Natural killer cell treated with Interleukin-12 subunit alpha and Interleukin-12 subunit beta and Interleukin-15 and Interleukin-18, amount 100 ng/mL, for 72 hours (primary cell): ENCODE measurements around the gene NAE1. TPM values are rescaled to one million over a fixed set of nuclear protein-coding genes. Genes with fewer than 3 reads are reported as not detected.
A peak's percentile ranks its signal among the peaks of the same experiment; 100 is the strongest.

Source experiments
- ATAC-seq, 2 donors: fragments of 150-1000 bp; cut with Tn5 transposase in 1 of 2; sonication (Bioruptor Pico), chemical (Tn5 transposase) in 1 of 2; 2 replicates each; pipeline ENCODE4 v1.10.0; 2021
- DNase-seq: peaks from one replicate; pipeline ENCODE4 v3.0.0; 2022; ENCODE audit warnings: low spot score
- H3K27ac Mint-ChIP-seq, 2 donors: 1 replicate in 1 of 2; 2 replicates in 1 of 2; pipeline ENCODE4 v1.8.0; 2022; ENCODE audit warnings: mixed read lengths in 2 of 2, mild to moderate bottlenecking in 1 of 2, moderate library complexity in 1 of 2
- H3K27me3 Mint-ChIP-seq, 2 donors: 1 replicate in 1 of 2; 2 replicates in 1 of 2; pipeline ENCODE4 v1.8.0; 2022; ENCODE audit warnings: mixed read lengths in 2 of 2
- H3K36me3 Mint-ChIP-seq: one replicate; pipeline ENCODE4 v1.8.0; 2022; ENCODE audit warnings: mixed read lengths
- H3K4me1 Mint-ChIP-seq, 2 donors: 1 replicate in 1 of 2; 2 replicates in 1 of 2; pipeline ENCODE4 v1.8.0; 2022; ENCODE audit warnings: low read depth in 2 of 2, mixed read lengths in 2 of 2, mild to moderate bottlenecking in 1 of 2
- H3K4me3 Mint-ChIP-seq: one replicate; pipeline ENCODE4 v1.8.0; 2022; ENCODE audit warnings: mixed read lengths
- H3K9me3 Mint-ChIP-seq: 2 replicates; pipeline ENCODE4 v1.8.0; 2022; ENCODE audit warnings: mixed read lengths
- total RNA-seq, 2 donors: library from RNA; stranded (reverse); gene quantifications; one replicate each; pipeline ENCODE4 v1.2.3, GENCODE V29; 2022

NAE1 gene
- total RNA-seq, 2 donors from 2014 or later = 69.4 to 98.3 TPM

DNA sequence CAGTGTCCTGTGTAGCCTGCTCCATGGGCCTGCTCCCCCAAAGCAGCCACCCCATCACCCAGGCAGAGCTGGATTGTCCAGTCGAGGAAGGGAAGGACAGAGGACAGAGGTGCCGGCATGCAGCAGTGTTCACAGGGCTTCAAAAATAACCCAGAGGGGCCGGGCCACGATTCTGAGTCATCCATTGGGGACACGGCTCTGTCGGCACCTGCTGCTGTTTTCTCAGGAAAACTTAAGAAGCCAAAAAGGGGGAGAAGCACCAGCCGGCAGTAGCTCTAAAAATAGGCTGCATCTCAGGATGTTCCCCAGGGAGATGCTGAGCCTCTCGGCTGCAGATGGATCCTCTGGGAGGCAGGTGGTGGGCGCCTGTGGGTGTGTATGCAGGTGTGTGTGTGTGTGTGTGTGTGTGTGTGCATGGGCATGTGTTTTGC is 15.0 kb upstream of the NAE1 start:
- H3K4me1 Mint-ChIP-seq = peaks cover 4 to 6% of the 10 kb centered on the region in 2 donors
- H3K27ac Mint-ChIP-seq = no peak overlapping the region

GRCh38 chr16:66845080-66845410 is 14.3 kb upstream of the NAE1 start:
- Mint-ChIP-seq H3K27me3 (peaks cover 23 to 28% of the 10 kb centered on the region in 2 donors), H3K4me3 (no peak overlapping the region), H3K9me3 (no peaks in the 10 kb centered on the region), H3K36me3 (no peaks in the 10 kb centered on the region), H3K27ac (no peak overlapping the region), H3K4me1 (peaks cover 4 to 6% of the 10 kb centered on the region in 2 donors)
- DNase-seq (no peak), ATAC-seq (no peak)

More for the DNA sequence above, 15.0 kb upstream of the NAE1 start:
- H3K9me3 Mint-ChIP-seq = no peaks in the 10 kb centered on the region
- no peak for DNase-seq
- H3K36me3 Mint-ChIP-seq = no peaks in the 10 kb centered on the region
- H3K4me3 Mint-ChIP-seq = no peak overlapping the region
- ATAC-seq = no peak
- H3K27me3 Mint-ChIP-seq = peaks cover 23 to 28% of the 10 kb centered on the region in 2 donors

DNA sequence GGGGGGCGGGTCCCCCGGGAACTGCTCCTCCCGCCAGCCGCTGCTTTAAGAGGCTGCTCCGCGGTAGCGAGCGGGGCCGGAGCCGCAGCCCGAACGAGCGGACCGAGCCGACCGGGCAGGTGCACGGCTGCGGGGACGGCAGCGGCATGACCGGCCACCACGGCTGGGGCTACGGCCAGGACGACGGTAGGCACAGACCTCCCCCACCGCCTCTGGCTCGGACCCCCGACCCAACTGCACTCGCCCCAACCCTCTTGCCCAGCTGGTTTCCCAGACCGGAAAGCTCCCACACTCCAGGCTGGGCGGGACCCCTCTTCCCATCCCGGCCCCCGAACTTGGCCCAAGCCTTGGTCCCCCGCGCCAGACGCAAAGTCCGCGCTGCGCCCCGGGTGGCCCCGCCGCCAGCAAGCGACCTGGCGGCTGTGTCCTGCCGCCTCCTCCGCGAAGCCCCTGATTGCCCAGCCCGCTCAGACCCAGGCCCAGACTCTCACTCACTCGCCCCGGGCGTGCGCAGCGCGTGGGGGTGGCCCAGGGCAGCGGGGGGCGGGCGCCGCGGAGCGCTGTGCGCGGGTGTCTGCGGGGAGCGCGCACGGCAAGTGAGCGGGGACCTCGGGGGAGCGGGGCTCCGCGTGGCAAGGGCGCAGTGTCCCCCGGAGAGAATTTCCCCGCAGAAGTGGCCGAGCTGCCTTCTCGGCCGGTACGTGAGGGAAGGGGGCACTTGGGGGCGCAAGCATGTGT is 13.7 kb upstream of the NAE1 start, which contains the start of gene CA7:
Gene CA7, plus strand, starts transcription at position 73 of the 738 bp plus-strand sequence. Its CDS starts 74 bp downstream, at position 147.
- ATAC-seq (peak in 1 of 2 donors; percentile 25), DNase-seq (no peak)
- peaks cover 23 to 28% of the 10 kb centered on the region in 2 donors for H3K27me3 Mint-ChIP-seq
- H3K36me3 Mint-ChIP-seq = no peaks in the 10 kb centered on the region
- no peak within 1 kb of the TSS for H3K27ac Mint-ChIP-seq
- H3K9me3 Mint-ChIP-seq = no peaks in the 10 kb centered on the region
- H3K4me1 Mint-ChIP-seq = peaks cover 4 to 6% of the 10 kb centered on the region in 2 donors
- H3K4me3 Mint-ChIP-seq = peak within 1 kb of the TSS; percentile 34

- peaks cover 23 to 30% of the 10 kb centered on the region in 2 donors for H3K27me3 Mint-ChIP-seq
- H3K4me3 Mint-ChIP-seq = peak overlapping the region; percentile 34
- DNase-seq = no peak
- H3K36me3 Mint-ChIP-seq = no peaks in the 10 kb centered on the region
- ATAC-seq = no peak
- peaks cover 4 to 6% of the 10 kb centered on the region in 2 donors for H3K4me1 Mint-ChIP-seq
- H3K27ac Mint-ChIP-seq = no peak overlapping the region
- H3K9me3 Mint-ChIP-seq = no peaks in the 10 kb centered on the region
Observed at GRCh38 chr16:66844009-66844341, 13.2 kb upstream of the NAE1 start.

- Mint-ChIP-seq H3K27me3 (peaks cover 30% of the 10 kb centered on the region in 2 donors), H3K4me1 (peaks cover 4 to 6% of the 10 kb centered on the region in 2 donors), H3K27ac (no peak overlapping the region), H3K9me3 (no peaks in the 10 kb centered on the region), H3K36me3 (peaks cover 4% of the 10 kb centered on the region), H3K4me3 (no peak overlapping the region)
- no peak for ATAC-seq
- no peak for DNase-seq
Observed at GRCh38 chr16:66843191-66843590, 12.4 kb upstream of the NAE1 start.

DNA sequence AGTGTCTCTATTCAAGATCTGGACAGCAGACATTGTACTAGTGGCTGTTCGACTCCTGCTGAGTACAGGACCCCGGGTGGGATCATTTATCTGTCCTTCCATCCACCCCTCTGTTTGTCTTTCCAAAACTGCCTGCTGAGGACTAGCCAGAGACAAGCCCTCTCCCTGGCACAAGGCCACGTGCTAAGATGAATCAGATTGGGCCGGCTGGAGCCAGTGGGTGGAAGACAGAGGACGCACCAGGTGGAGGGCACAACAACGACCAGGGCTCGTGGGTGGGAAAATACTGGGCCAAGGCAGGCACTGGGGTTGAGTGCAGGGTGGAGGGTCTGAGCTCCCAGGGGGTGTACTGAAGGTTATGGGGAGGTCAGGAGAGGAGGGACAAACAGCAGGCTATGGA is 12.0 kb upstream of the NAE1 start:
- Mint-ChIP-seq H3K4me3 (no peak overlapping the region), H3K4me1 (peaks cover under 1 to 4% of the 10 kb centered on the region in 2 donors), H3K27ac (no peak overlapping the region), H3K36me3 (peaks cover 4% of the 10 kb centered on the region), H3K9me3 (no peaks in the 10 kb centered on the region), H3K27me3 (peaks cover 30 to 31% of the 10 kb centered on the region in 2 donors)
- DNase-seq (no peak), ATAC-seq (no peak)

- peaks cover 29 to 30% of the 10 kb centered on the region in 2 donors for H3K27me3 Mint-ChIP-seq
- DNase-seq = no peak
- no peaks in the 10 kb centered on the region for H3K9me3 Mint-ChIP-seq
- no peak overlapping the region for H3K4me3 Mint-ChIP-seq
- no peak overlapping the region for H3K27ac Mint-ChIP-seq
- ATAC-seq = no peak
- peaks cover 4% of the 10 kb centered on the region for H3K36me3 Mint-ChIP-seq
- peaks cover 0 to 4% of the 10 kb centered on the region in 2 donors for H3K4me1 Mint-ChIP-seq
Observed at GRCh38 chr16:66841366-66841765, 10.6 kb upstream of the NAE1 start.

DNA sequence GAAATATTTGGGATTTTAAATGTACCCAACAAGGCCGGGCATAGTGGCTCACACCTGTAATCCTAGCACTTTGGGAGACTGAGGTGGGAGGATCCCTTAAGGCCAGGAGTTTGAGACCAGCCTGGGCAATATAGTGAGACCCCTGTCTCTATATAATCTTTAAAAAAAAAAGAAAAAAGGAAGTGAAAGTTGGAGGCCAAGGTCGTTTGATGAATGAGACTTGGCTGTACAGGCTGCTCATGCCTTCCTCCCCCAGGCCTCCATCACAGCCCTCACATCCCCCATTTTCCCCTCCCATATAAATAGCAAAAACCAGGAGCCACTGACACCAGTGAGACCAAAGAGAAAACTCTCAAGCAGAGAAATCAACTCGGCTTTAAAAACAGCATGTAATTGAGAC is 10.1 kb upstream of the NAE1 start:
- H3K36me3 Mint-ChIP-seq = peaks cover 4% of the 10 kb centered on the region
- DNase-seq (no peak), ATAC-seq (no peak)
- peaks cover 0 to 4% of the 10 kb centered on the region in 2 donors for H3K4me1 Mint-ChIP-seq
- H3K9me3 Mint-ChIP-seq = no peaks in the 10 kb centered on the region
- H3K4me3 Mint-ChIP-seq = no peak overlapping the region
- peaks cover 25% of the 10 kb centered on the region in 2 donors for H3K27me3 Mint-ChIP-seq
- no peak overlapping the region for H3K27ac Mint-ChIP-seq

DNA sequence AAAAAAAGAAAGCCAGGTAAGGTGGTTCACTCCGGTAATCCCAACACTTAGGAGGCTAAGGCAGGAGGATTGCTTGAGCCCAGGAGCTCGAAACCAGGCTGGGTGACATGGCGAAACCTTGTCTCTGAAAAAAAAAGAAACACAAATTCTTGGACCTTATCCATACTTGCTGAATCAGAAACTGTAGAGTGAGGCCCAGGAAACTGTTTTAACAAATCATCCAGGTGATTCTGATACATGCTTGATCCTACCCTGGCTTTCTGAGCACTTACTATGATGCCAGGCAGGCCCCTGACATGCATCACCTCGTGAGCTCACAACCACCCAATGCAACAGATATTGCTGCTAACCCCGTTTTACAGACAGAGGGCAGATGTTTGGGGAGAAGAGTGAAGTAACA is 4.0 kb upstream of the NAE1 start:
- DNase-seq = no peak
- no peak overlapping the region for H3K4me3 Mint-ChIP-seq
- H3K9me3 Mint-ChIP-seq = no peaks in the 10 kb centered on the region
- peaks cover 4% of the 10 kb centered on the region for H3K36me3 Mint-ChIP-seq
- ATAC-seq = no peak
- H3K4me1 Mint-ChIP-seq = no peaks in the 10 kb centered on the region
- H3K27me3 Mint-ChIP-seq = peaks cover 2 to 7% of the 10 kb centered on the region in 2 donors
- no peak overlapping the region for H3K27ac Mint-ChIP-seq

DNA sequence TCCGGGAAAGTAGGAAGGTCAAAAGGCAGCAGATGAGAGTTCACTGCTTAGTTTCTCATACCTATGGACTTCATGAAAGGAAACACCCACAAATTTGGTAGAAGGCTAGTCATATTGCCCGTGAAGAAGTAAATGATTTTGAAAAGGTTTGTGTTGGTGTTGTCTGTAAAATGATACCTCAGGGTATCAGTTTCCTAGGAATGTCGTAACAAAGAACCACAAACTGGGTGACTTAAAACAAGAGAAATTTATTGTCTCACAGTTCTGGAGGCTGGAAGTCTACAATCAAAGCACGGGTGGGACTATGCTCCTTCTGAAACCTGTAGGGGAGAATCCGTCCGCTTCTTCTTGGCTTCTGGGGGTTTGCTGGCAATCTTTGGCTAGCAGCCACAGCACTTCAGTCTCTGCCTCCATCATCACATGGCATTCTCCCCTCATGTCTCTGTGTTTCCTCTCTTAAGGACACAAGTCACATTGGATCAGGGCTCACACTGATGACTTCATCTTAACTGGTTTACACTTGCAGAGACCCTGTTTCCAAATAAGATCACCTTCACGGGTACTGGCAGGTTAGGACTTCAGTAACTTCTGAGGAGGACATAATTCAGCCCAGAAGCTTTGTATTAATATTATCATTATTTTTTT is 2.0 kb upstream of the NAE1 start:
- DNase-seq = no peak
- H3K9me3 Mint-ChIP-seq = no peaks in the 10 kb centered on the region
- H3K27ac Mint-ChIP-seq = no peak overlapping the region
- no peak overlapping the region for H3K4me3 Mint-ChIP-seq
- peaks cover 12 to 13% of the 10 kb centered on the region in 2 donors for H3K4me1 Mint-ChIP-seq
- ATAC-seq = no peak
- H3K36me3 Mint-ChIP-seq = no peaks in the 10 kb centered on the region
- no peaks in the 10 kb centered on the region for H3K27me3 Mint-ChIP-seq

DNA sequence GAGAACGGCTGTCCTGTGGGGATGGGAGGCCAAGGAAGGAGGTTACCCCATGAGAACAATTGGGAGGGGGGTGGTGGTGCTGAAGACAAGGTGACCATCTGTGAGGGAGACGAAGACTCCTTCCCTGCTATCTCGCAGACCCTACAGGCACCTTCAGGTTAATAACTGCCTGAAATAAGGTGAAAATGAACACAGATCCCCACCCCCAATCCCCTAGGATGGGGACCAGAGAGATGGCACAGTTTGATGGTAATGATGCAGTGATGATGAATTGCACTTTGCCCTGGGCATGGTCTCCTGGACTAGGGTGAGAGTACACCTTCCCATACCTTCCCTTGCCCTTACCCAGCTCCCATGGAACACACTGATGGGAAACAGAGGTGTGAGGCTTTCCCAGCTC is 1.4 kb upstream of the NAE1 start:
- no peaks in the 10 kb centered on the region for H3K36me3 Mint-ChIP-seq
- ATAC-seq = no peak
- peaks cover 15 to 16% of the 10 kb centered on the region in 2 donors for H3K4me1 Mint-ChIP-seq
- no peaks in the 10 kb centered on the region for H3K27me3 Mint-ChIP-seq
- no peak for DNase-seq
- no peaks in the 10 kb centered on the region for H3K9me3 Mint-ChIP-seq
- peak overlapping the region; percentile 53 for H3K4me3 Mint-ChIP-seq
- H3K27ac Mint-ChIP-seq = no peak overlapping the region

DNA sequence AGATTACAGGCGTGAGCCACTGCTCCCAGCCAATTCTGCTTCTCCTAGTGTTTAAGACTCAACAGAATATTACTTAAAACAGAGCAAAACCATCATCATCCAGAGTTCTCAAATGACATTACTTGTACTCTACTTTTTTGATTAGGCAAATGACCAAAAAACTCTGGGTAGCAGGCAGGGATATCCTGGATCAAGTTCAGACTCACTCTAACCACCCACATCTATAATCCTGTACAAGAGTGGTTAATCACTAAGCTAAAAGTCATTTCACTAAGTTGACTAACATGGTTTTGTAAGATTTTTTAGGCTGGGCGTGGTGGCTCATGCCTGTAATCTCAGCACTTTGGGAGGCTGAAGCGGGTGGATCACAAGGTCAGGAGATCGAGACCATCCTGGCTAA is 6.8 kb downstream of the NAE1 start:
- no peak overlapping the region for H3K4me3 Mint-ChIP-seq
- H3K36me3 Mint-ChIP-seq = peaks cover 23% of the 10 kb centered on the region
- no peaks in the 10 kb centered on the region for H3K9me3 Mint-ChIP-seq
- DNase-seq = no peak
- H3K27ac Mint-ChIP-seq = no peak overlapping the region
- H3K4me1 Mint-ChIP-seq = peaks cover 17 to 22% of the 10 kb centered on the region in 2 donors
- no peak for ATAC-seq
- H3K27me3 Mint-ChIP-seq = no peaks in the 10 kb centered on the region

- no peak for DNase-seq
- H3K36me3 Mint-ChIP-seq = peaks cover 22% of the 10 kb centered on the region
- no peaks in the 10 kb centered on the region for H3K9me3 Mint-ChIP-seq
- H3K27me3 Mint-ChIP-seq = no peaks in the 10 kb centered on the region
- no peak for ATAC-seq
- H3K4me1 Mint-ChIP-seq = no peaks in the 10 kb centered on the region
- no peak overlapping the region for H3K4me3 Mint-ChIP-seq
- no peak overlapping the region for H3K27ac Mint-ChIP-seq
Observed at GRCh38 chr16:66814734-66815133, 16.0 kb downstream of the NAE1 start.

DNA sequence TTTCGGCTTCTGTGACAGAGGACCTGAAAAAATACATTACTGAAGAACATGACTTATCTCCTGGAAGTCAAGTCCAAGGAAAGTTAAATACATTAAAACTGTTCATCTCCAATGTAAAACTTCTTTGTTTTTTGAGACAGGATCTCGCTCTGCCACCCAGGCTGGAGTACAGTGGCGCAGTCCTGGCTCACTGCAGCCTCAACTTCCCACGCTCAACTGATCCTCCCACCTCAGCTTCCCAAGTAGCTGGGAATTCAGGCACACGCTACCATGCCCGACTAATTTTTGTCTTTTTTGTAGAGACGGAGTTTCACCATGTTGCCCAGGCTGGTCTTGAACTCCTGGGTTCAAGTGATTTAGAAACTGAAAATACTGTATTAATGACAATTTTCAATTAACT is 19.7 kb downstream of the NAE1 start:
- H3K4me1 Mint-ChIP-seq = no peaks in the 10 kb centered on the region
- no peak for ATAC-seq
- DNase-seq = no peak
- H3K27me3 Mint-ChIP-seq = no peaks in the 10 kb centered on the region
- H3K27ac Mint-ChIP-seq = no peak overlapping the region
- H3K9me3 Mint-ChIP-seq = no peaks in the 10 kb centered on the region
- no peak overlapping the region for H3K4me3 Mint-ChIP-seq
- peaks cover 8% of the 10 kb centered on the region for H3K36me3 Mint-ChIP-seq
